Measurements from ENCODE around the gene IDUA.

The IDUA gene

GRCh38 chr4:952881-953573 lies 33.8 kb upstream of the IDUA start:
- Mint-ChIP-seq H3K36me3 (ENCODE audit: low read depth) (no peaks in the 10 kb centered on the region), H3K4me1 (ENCODE audit: low read depth) (no peaks in the 10 kb centered on the region), H3K4me3 (no peak overlapping the region), H3K27ac (no peak overlapping the region), H3K9me3 (no peaks in the 10 kb centered on the region), H3K27me3 (ENCODE audit: low read depth) (no peaks in the 10 kb centered on the region)
- DNase-seq (ENCODE audit: low spot score) = no peak

- DNase-seq (ENCODE audit: low spot score) = no peak
- no peaks in the 10 kb centered on the region for H3K36me3 Mint-ChIP-seq (ENCODE audit: low read depth)
- H3K4me1 Mint-ChIP-seq (ENCODE audit: low read depth) = no peaks in the 10 kb centered on the region
- H3K4me3 Mint-ChIP-seq = no peak overlapping the region
- H3K9me3 Mint-ChIP-seq = no peaks in the 10 kb centered on the region
- no peak overlapping the region for H3K27ac Mint-ChIP-seq
- H3K27me3 Mint-ChIP-seq (ENCODE audit: low read depth) = no peaks in the 10 kb centered on the region
These were observed 33.3 kb upstream of the IDUA start for GRCh38 chr4:953574-953915.

- Mint-ChIP-seq H3K9me3 (no peaks in the 10 kb centered on the region), H3K36me3 (ENCODE audit: low read depth) (no peaks in the 10 kb centered on the region), H3K27me3 (ENCODE audit: low read depth) (no peaks in the 10 kb centered on the region), H3K27ac (no peak overlapping the region), H3K4me3 (no peak overlapping the region), H3K4me1 (ENCODE audit: low read depth) (no peaks in the 10 kb centered on the region)
- no peak for DNase-seq (ENCODE audit: low spot score)
These were observed 32.4 kb upstream of the IDUA start for GRCh38 chr4:954211-955020.

- no peaks in the 10 kb centered on the region for H3K36me3 Mint-ChIP-seq (ENCODE audit: low read depth)
- no peak for DNase-seq (ENCODE audit: low spot score)
These were observed 31.5 kb upstream of the IDUA start for GRCh38 chr4:955161-955921.

GRCh38 chr4:955931-956381 lies 30.9 kb upstream of the IDUA start:
- Mint-ChIP-seq H3K4me1 (ENCODE audit: low read depth) (no peaks in the 10 kb centered on the region), H3K27ac (no peak overlapping the region), H3K27me3 (ENCODE audit: low read depth) (no peaks in the 10 kb centered on the region), H3K9me3 (no peaks in the 10 kb centered on the region), H3K36me3 (ENCODE audit: low read depth) (no peaks in the 10 kb centered on the region), H3K4me3 (no peak overlapping the region)
- DNase-seq (ENCODE audit: low spot score) = no peak

More at GRCh38 chr4:955161-955921, 31.5 kb upstream of the IDUA start:
- Mint-ChIP-seq H3K4me1 (ENCODE audit: low read depth) (no peaks in the 10 kb centered on the region), H3K9me3 (no peaks in the 10 kb centered on the region), H3K4me3 (no peak overlapping the region), H3K27ac (no peak overlapping the region), H3K27me3 (ENCODE audit: low read depth) (no peaks in the 10 kb centered on the region)

- Mint-ChIP-seq H3K4me3 (no peak overlapping the region), H3K4me1 (ENCODE audit: low read depth) (no peaks in the 10 kb centered on the region), H3K27ac (no peak overlapping the region), H3K27me3 (ENCODE audit: low read depth) (no peaks in the 10 kb centered on the region), H3K9me3 (no peaks in the 10 kb centered on the region), H3K36me3 (ENCODE audit: low read depth) (no peaks in the 10 kb centered on the region)
- no peak for DNase-seq (ENCODE audit: low spot score)
These were observed 30.2 kb upstream of the IDUA start for GRCh38 chr4:956531-957230.

- Mint-ChIP-seq H3K4me1 (ENCODE audit: low read depth) (no peaks in the 10 kb centered on the region), H3K27ac (no peak overlapping the region), H3K36me3 (ENCODE audit: low read depth) (no peaks in the 10 kb centered on the region), H3K27me3 (ENCODE audit: low read depth) (no peaks in the 10 kb centered on the region), H3K9me3 (no peaks in the 10 kb centered on the region), H3K4me3 (no peak overlapping the region)
- no peak for DNase-seq (ENCODE audit: low spot score)
These were observed 29.6 kb upstream of the IDUA start for GRCh38 chr4:957231-957580.

GRCh38 chr4:957581-958313 lies 29.1 kb upstream of the IDUA start:
- Mint-ChIP-seq H3K36me3 (ENCODE audit: low read depth) (no peaks in the 10 kb centered on the region), H3K4me3 (no peak overlapping the region), H3K27me3 (ENCODE audit: low read depth) (no peaks in the 10 kb centered on the region), H3K9me3 (no peaks in the 10 kb centered on the region), H3K27ac (no peak overlapping the region), H3K4me1 (ENCODE audit: low read depth) (no peaks in the 10 kb centered on the region)
- no peak for DNase-seq (ENCODE audit: low spot score)

GRCh38 chr4:958314-958665 lies 28.6 kb upstream of the IDUA start:
- no peak overlapping the region for H3K27ac Mint-ChIP-seq
- H3K36me3 Mint-ChIP-seq (ENCODE audit: low read depth) = no peaks in the 10 kb centered on the region
- H3K4me1 Mint-ChIP-seq (ENCODE audit: low read depth) = no peaks in the 10 kb centered on the region
- DNase-seq (ENCODE audit: low spot score) = no peak
- no peak overlapping the region for H3K4me3 Mint-ChIP-seq
- H3K9me3 Mint-ChIP-seq = no peaks in the 10 kb centered on the region
- no peaks in the 10 kb centered on the region for H3K27me3 Mint-ChIP-seq (ENCODE audit: low read depth)

- Mint-ChIP-seq H3K4me1 (ENCODE audit: low read depth) (no peaks in the 10 kb centered on the region), H3K36me3 (ENCODE audit: low read depth) (no peaks in the 10 kb centered on the region), H3K27ac (no peak overlapping the region), H3K27me3 (ENCODE audit: low read depth) (no peaks in the 10 kb centered on the region), H3K9me3 (no peaks in the 10 kb centered on the region), H3K4me3 (no peak overlapping the region)
- DNase-seq (ENCODE audit: low spot score) = no peak
These were observed 28.0 kb upstream of the IDUA start for GRCh38 chr4:958696-959337.

- H3K9me3 Mint-ChIP-seq = no peaks in the 10 kb centered on the region
- DNase-seq (ENCODE audit: low spot score) = no peak
- no peaks in the 10 kb centered on the region for H3K27me3 Mint-ChIP-seq (ENCODE audit: low read depth)
- H3K27ac Mint-ChIP-seq = no peak overlapping the region
- H3K36me3 Mint-ChIP-seq (ENCODE audit: low read depth) = no peaks in the 10 kb centered on the region
- H3K4me3 Mint-ChIP-seq = no peak overlapping the region
- no peaks in the 10 kb centered on the region for H3K4me1 Mint-ChIP-seq (ENCODE audit: low read depth)
These were observed 27.3 kb upstream of the IDUA start for GRCh38 chr4:959338-960139.

GRCh38 chr4:960140-960635 lies 26.7 kb upstream of the IDUA start:
- H3K4me1 Mint-ChIP-seq (ENCODE audit: low read depth) = no peaks in the 10 kb centered on the region
- no peak for DNase-seq (ENCODE audit: low spot score)
- no peak overlapping the region for H3K27ac Mint-ChIP-seq
- H3K4me3 Mint-ChIP-seq = no peak overlapping the region
- H3K27me3 Mint-ChIP-seq (ENCODE audit: low read depth) = no peaks in the 10 kb centered on the region
- H3K36me3 Mint-ChIP-seq (ENCODE audit: low read depth) = no peaks in the 10 kb centered on the region
- H3K9me3 Mint-ChIP-seq = no peaks in the 10 kb centered on the region

All from T-helper 2 cell treated with Interferon-gamma antibody and Interleukin-4, amounts not matched to agents 5 μg/mL and 100 μg/mL, for 36 hours (primary cell).